ENCODE measurements around the gene TMEM132E. TPM values are rescaled to one million over a fixed set of nuclear protein-coding genes. Genes with fewer than 3 reads are reported as not detected.

TMEM132E gene
- total RNA-seq, 2 experiments from 2014 or later = 0.07 TPM; not detected in 1

DNA sequence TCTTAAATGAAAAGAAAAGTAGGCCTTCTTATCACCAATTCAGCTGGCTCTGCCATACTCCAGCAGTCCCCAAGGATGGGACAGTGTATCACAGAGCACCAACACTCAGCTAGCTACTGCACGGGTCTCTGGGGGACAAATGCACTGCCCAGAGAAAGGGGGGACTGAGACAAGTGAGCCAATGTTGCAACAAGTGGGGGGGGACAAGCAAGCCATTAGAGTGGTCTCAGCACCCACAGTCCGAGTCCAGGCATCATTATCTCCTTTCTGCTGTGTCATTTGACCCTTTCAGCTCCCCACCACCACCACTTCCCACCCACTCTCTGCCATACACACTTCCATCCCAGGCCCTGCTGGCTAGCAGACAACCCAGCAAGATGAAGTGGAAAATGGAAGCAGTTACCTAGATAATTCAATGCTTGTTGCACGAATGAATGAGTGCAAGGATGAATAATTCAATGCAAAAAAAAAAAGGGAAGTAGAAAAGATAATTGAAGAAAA is 7.0 kb downstream of the TMEM132E start:
- no peak for ATAC-seq
- no peak overlapping the region for H3K27ac Mint-ChIP-seq
- POLR2A ChIA-PET = no interaction called here
- peaks cover 41% of the 10 kb centered on the region for H3K27me3 Mint-ChIP-seq
- no peak overlapping the region for H3K4me3 Mint-ChIP-seq
- TF ChIP-seq, protein P1, sequence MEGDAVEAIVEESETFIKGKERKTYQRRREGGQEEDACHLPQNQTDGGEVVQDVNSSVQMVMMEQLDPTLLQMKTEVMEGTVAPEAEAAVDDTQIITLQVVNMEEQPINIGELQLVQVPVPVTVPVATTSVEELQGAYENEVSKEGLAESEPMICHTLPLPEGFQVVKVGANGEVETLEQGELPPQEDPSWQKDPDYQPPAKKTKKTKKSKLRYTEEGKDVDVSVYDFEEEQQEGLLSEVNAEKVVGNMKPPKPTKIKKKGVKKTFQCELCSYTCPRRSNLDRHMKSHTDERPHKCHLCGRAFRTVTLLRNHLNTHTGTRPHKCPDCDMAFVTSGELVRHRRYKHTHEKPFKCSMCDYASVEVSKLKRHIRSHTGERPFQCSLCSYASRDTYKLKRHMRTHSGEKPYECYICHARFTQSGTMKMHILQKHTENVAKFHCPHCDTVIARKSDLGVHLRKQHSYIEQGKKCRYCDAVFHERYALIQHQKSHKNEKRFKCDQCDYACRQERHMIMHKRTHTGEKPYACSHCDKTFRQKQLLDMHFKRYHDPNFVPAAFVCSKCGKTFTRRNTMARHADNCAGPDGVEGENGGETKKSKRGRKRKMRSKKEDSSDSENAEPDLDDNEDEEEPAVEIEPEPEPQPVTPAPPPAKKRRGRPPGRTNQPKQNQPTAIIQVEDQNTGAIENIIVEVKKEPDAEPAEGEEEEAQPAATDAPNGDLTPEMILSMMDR (IDR thresholded peaks at IDR 0.05) = no peak
- H3K9me3 Mint-ChIP-seq = no peaks in the 10 kb centered on the region
- DNase-seq = no peak
- CTCF ChIA-PET = interaction anchor here (1.8 kb wide), 1 partner anchor 52 kb away, joined by 7 read pairs; no protein-coding TSS in a partner anchor
- intact Hi-C loops (cut with micrococcal nuclease) = no loop called here
- no peaks in the 10 kb centered on the region for H3K36me3 Mint-ChIP-seq (ENCODE audit: low read depth)
- H3K4me1 Mint-ChIP-seq (ENCODE audit: low read depth) = peaks cover 2% of the 10 kb centered on the region

DNA sequence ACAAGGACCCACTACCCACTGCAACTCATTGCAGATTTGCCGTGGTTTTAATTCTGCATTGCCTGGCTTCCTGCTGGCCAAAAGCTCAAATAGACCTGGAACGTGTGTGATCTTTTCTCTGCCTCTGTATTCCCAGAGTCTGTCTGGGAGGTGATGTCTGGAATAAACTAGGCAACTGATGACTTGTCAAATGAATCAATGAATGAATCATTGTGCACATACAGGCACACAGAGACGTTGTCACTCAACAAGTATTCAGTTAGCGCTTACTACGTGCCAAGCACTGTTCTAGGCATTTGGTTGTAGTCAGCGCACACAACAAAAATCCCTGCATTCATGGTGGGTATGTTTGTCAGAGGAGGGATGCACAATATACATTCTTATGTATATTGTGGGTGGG is 8.9 kb downstream of the TMEM132E start:
- ATAC-seq (no peak), DNase-seq (no peak)
- Mint-ChIP-seq H3K4me1 (ENCODE audit: low read depth) (no peaks in the 10 kb centered on the region), H3K36me3 (ENCODE audit: low read depth) (no peaks in the 10 kb centered on the region), H3K27me3 (peaks cover 25% of the 10 kb centered on the region), H3K9me3 (no peaks in the 10 kb centered on the region), H3K27ac (no peak overlapping the region), H3K4me3 (no peak overlapping the region)
- TF ChIP-seq, protein P1 (IDR thresholded peaks at IDR 0.05) = no peak
- CTCF ChIA-PET = no interaction called here
- POLR2A ChIA-PET = no interaction called here
- intact Hi-C loops (cut with micrococcal nuclease) = no loop called here

DNA sequence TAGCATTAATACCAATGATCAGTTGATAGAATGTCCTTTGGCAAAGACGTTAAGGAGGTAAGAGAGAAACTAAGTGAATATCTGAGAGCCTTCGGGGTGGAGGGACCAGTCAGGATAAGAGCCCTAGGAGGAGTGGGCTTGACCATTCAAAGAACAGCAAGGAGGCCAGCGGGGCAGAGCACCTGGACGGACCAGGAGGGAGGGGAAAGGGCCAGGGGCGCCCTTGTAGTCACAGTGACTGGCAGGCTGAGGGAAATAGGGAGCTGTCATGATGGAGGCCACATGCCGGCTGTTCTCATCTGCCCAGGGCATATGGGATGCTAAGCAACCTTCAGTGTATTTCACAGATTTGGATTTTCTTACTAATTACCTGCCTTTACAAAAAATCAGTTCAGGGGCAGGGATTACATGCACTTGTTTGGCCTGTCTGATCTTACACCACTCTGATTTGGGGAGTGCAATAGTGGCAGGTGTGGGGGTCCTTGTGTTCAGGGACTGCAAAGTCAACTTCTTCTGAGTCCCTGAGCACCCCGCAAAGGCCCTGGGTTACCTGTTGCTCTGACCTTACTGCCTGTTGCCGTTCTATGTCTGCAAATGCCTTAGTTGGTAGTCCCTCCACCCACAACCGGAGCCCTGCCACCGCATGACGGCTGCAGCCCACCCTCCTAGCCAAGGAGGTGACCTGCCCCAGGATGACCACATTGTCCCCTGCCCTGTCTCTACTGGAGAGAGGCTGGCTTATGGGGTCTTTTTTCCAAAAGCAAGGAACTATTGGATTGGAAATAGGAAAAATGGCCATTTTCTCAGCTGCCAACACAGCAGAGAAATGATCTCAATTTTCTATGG is 10.0 kb downstream of the TMEM132E start:
- Mint-ChIP-seq H3K9me3 (no peaks in the 10 kb centered on the region), H3K36me3 (ENCODE audit: low read depth) (no peaks in the 10 kb centered on the region), H3K4me3 (no peak overlapping the region), H3K27me3 (peaks cover 23% of the 10 kb centered on the region), H3K4me1 (ENCODE audit: low read depth) (no peaks in the 10 kb centered on the region), H3K27ac (no peak overlapping the region)
- POLR2A ChIA-PET = no interaction called here
- ATAC-seq (no peak), DNase-seq (no peak)
- intact Hi-C loops (cut with micrococcal nuclease) = no loop called here
- TF ChIP-seq, protein P1 (IDR thresholded peaks at IDR 0.05) = no peak
- CTCF ChIA-PET = no interaction called here

DNA sequence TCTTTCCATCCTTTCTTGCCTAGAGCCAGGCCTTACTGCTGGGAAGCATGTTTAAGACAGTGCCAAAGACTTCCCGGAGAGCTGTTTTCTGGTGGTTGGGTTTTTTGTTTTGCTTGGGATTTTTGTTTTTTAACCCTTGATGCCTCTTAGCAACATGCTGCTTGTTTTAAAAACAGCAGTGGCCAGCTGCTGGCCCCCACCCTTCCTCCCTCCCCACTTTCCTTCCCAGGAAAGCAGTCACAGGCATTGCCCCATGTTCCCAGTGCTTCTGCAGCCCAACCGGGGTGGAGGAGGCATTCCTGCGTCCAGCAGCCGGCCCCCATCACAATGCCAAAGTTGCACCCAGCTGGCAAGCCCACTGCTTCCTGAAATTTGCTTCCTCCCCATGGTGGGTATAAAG is 12.6 kb downstream of the TMEM132E start:
- Mint-ChIP-seq H3K9me3 (no peaks in the 10 kb centered on the region), H3K4me1 (ENCODE audit: low read depth) (no peaks in the 10 kb centered on the region), H3K27me3 (peaks cover 21% of the 10 kb centered on the region), H3K4me3 (no peak overlapping the region), H3K27ac (no peak overlapping the region), H3K36me3 (ENCODE audit: low read depth) (no peaks in the 10 kb centered on the region)
- TF ChIP-seq, protein P1 (IDR thresholded peaks at IDR 0.05) = no peak
- DNase-seq (no peak), ATAC-seq (no peak)
- POLR2A ChIA-PET = interaction anchor here (0.6 kb wide), 1 partner anchor 374 kb away, joined by 3 read pairs; no protein-coding TSS in a partner anchor
- intact Hi-C loops (cut with micrococcal nuclease) = no loop called here
- CTCF ChIA-PET = no interaction called here

DNA sequence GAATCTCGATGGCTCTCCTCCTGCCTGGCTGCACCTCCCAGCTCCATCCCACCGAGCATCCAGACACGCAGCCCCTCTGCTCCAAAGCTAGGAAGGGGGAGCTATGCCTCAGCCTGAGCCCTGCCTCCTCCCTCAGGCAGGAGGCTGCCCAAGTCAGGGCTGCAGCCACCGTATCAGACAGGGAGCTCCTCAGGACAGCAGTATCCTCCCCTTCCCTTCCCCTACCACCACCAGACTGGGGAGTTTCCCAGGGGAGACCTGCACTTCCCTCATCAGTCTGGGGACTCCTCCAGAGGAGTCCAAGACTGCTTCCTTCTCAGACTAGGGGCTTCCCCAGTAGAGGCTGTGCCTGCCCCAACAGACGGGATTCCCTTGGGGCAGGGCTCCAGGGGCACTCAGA is 17.5 kb downstream of the TMEM132E start:
- CTCF ChIA-PET = no interaction called here
- no peaks in the 10 kb centered on the region for H3K9me3 Mint-ChIP-seq
- H3K4me1 Mint-ChIP-seq (ENCODE audit: low read depth) = no peaks in the 10 kb centered on the region
- POLR2A ChIA-PET = interaction anchor here (0.6 kb wide), 1 partner anchor 383 kb away, joined by 3 read pairs; the partner anchor contains the start of gene LIG3
- no peak for ATAC-seq
- peaks cover 17% of the 10 kb centered on the region for H3K27me3 Mint-ChIP-seq
- no peaks in the 10 kb centered on the region for H3K36me3 Mint-ChIP-seq (ENCODE audit: low read depth)
- no peak overlapping the region for H3K4me3 Mint-ChIP-seq
- TF ChIP-seq, protein P1 (IDR thresholded peaks at IDR 0.05) = no peak
- DNase-seq = no peak
- intact Hi-C loops (cut with micrococcal nuclease) = no loop called here
- H3K27ac Mint-ChIP-seq = no peak overlapping the region
